AG10803 (cell line): Measurements from ENCODE around the gene CLEC2B.

Experiments used
- DNase-seq: peaks from one replicate; pipeline ENCODE4 v3.0.0; 2010; ENCODE audit warnings: low read depth
- H3K4me3 ChIP-seq: 2 replicates; pipeline ENCODE4 v1.5.1; 2011; ENCODE audit warnings: mild to moderate bottlenecking, low read length, control low read depth
- TF ChIP-seq, protein P1 (sequence below): conservative IDR thresholded peaks from 2 replicates; pipeline ENCODE4 v1.5.1; 2011; ENCODE audit warnings: mild to moderate bottlenecking, low read length, control low read depth, inconsistent platforms

The CLEC2B gene

DNA sequence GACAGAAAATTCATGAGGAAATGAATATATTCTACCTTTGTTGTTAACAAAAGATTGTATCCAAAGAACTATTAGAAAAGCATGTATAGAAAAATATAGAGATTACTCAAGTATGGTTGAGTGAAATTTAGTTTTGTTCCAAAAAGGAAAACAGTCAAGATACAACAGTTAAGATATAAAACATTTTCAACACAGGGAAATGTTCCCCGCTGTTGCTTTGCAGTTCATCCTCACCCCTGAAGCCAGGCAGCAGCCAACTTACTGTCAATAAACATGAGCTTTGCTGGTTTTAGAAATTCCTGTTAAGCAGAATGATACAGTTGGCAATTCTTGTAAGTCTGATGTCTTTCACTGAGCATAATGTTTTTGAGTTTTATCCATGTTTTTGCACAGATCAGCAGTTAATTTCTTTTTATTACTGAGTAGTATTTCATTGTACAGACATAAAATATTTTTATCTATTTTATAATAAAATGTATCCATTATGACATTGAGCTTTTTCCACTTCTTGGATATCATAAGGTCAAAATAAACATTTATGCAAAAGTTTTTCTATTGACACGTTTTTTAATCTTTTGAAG lies 1.2 kb upstream of the CLEC2B start:
- peak overlapping the region; percentile 59 for H3K4me3 ChIP-seq
- peak; percentile 10 for DNase-seq
- TF ChIP-seq, protein P1, sequence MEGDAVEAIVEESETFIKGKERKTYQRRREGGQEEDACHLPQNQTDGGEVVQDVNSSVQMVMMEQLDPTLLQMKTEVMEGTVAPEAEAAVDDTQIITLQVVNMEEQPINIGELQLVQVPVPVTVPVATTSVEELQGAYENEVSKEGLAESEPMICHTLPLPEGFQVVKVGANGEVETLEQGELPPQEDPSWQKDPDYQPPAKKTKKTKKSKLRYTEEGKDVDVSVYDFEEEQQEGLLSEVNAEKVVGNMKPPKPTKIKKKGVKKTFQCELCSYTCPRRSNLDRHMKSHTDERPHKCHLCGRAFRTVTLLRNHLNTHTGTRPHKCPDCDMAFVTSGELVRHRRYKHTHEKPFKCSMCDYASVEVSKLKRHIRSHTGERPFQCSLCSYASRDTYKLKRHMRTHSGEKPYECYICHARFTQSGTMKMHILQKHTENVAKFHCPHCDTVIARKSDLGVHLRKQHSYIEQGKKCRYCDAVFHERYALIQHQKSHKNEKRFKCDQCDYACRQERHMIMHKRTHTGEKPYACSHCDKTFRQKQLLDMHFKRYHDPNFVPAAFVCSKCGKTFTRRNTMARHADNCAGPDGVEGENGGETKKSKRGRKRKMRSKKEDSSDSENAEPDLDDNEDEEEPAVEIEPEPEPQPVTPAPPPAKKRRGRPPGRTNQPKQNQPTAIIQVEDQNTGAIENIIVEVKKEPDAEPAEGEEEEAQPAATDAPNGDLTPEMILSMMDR, result no peak

DNA sequence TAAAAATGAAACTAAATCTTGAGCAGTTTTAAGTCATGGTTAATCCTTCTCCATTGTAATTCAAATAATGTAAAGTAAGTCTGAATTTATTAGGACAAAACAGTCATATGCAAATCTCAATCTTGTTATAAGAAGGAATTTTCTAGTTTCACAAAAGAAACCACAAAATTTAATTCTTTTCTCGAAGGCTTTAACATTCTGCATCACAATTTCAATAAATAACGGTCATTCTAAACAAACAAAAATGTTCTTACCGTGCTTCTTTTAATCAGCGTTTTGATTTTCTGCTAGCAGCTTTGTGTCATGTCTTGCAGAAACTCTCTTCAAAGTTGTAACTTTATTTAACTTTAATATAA lies 225 bp downstream of the CLEC2B start:
- TF ChIP-seq, protein P1, result no peak
- peak overlapping the region; percentile 59 for H3K4me3 ChIP-seq

DNA sequence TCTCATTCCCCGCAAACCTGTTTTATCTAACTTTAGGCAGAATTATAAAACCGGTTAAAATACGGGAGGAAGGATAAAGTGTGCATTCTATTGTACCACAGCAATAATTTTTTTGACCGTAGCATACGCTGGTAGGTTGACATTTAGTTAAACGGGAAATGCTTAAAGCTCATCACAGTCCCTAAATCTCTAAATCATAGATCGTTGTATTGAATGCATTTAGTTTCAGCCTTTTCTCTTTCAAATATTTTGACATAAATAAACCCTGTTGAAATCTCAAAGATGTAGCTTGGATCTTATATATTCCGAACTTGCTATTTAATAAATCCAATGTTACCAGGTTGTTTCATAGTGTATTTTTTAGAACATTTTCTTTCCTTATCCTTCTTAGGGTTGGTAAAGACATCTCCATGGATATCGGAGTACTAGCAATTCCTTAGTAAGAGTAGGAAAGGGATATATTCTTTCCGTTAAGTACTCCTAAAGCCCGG lies 798 bp downstream of the CLEC2B start:
- DNase-seq, result no peak
- H3K4me3 ChIP-seq, result peak overlapping the region; percentile 59
- TF ChIP-seq, protein P1, result no peak

More for the DNA sequence above, 225 bp downstream of the CLEC2B start:
- no peak for DNase-seq

DNA sequence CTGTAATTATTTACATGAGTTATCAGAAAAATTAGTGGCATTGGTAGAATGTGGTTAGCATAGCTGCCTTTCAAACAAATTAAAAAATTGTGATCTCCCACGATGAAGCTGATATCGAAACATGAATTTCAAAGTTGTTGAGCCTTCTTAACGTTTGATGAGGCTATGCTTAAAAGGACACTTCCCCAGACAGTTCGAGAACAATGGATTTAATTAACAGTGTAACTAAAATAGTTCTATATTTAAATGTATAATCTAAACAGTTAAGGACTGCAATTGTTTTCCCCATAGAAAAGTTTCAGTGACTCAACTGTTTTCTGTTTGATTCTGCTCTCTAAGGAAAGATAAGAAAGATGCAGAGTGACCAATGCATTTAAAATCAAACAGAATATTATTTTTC lies 1.6 kb downstream of the CLEC2B start:
- DNase-seq, result no peak
- TF ChIP-seq, protein P1, result no peak
- H3K4me3 ChIP-seq, result peak overlapping the region; percentile 33

DNA sequence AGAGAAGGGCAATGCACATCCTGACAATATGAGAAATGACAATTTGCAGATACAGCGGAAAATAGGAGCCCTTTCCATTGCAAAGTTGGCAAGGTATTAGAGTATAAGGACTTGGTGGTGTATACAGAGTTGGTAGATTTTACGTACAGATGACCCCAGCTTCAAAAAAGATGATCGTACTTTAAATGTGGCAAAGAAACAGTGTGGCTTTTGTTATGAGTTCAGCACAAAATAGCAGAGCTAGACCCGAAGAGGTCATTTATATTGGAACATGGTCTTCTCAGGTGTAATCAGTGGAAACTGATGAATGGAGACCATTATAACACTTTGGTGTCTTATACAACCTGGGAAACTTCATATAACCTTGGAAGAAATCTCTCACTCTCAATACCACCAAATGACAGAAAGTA lies 2.3 kb downstream of the CLEC2B start:
- DNase-seq, result no peak
- TF ChIP-seq, protein P1, result no peak
- H3K4me3 ChIP-seq, result peak overlapping the region; percentile 33

DNA sequence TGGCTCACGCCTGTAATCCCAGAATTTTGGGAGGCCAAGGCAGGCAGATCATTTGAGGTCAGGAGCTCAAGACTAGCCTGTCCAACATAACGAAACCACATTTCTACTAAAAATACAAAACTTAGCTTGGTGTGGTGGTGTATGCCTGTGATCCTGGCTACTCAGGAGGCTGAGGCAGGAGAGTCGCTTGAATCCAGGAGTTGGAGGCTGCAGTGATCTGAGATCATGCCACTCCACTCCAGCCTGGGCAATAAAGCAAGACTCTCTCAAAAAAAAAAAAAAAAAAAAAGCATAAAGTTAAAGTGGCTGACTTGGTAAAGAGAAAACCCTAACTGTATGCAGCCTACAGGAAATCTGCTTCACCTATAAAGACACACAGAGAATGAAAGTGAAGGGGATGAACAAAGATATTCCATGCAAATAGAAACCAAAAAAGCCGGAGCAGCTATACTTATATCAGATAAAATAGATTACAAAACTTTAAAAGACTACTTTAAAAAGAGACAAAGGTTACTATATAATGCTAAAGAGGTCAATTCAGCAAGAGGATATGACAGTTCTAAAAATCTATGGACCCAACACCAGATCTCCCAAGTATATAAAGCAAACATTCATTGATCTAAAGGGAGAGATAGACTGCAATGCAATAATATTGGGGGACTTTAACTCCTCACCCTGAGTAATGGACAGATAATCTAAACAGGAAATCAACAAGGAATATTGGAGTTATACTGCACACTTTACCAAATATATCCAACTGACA lies 4.1 kb downstream of the CLEC2B start:
- DNase-seq, result no peak
- TF ChIP-seq, protein P1, result no peak

DNA sequence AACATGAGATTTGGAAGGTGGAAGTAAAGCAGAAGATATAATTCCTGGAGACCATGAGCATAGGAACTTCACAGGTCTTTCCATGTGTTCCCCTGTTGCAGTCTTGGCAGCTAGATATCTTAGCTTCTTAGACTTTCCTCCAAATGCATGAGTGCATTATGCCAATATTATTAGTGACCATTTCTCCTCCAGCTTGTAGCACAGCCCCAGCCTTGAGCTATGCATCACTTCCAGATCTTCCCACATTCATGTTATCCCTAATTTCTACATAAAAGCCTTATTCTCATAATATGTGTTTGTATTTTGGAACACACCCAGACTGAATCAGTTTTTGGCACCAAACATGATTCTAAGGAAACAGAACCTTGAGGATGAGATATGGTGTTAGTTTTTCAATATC lies 11.0 kb downstream of the CLEC2B start:
- TF ChIP-seq, protein P1, result no peak
- no peak for DNase-seq
- H3K4me3 ChIP-seq, result no peak overlapping the region

More for the DNA sequence above, 4.1 kb downstream of the CLEC2B start:
- H3K4me3 ChIP-seq, result peak overlapping the region; percentile 10
